K562 (cell line): ENCODE measurements around the gene PCDH9. TPM values are rescaled to one million over a fixed set of nuclear protein-coding genes. Genes with fewer than 3 reads are reported as not detected.
"Not testable (repeated sequence)": the region's sequence is repeated elsewhere in the genome, so short reads cannot be mapped to it uniquely, and the experiment has no call there.

Experiments
- ATAC-seq: fragments of 200-7000 bp; cut with Tn5 transposase; 3 replicates; pipeline ENCODE4 v1.9.1; 2020; ENCODE audit warnings: moderate library complexity
- BruUV-seq: library from RNA; stranded (reverse); fragments of 400-500 nt; replicated peaks from 2 replicates; lab custom pipeline; 2021; lab: Mats Ljungman, UMichigan
- CTCF ChIA-PET: fragments of 300-600 bp; formaldehyde crosslinking; extraction: SDS; loops from one replicate; lab custom pipeline; 2021; ENCODE audit warnings: low intra/inter-chr PET ratio; lab: Yijun Ruan, JAX
- POLR2A ChIA-PET: fragments of 300-600, 350-650 bp; sonication (Branson Sonifier 250); formaldehyde crosslinking; extraction: SDS; loops from one replicate; lab custom pipeline; 2021; ENCODE audit warnings: antibody characterized with exemption, inconsistent platforms; lab: Yijun Ruan, JAX
- DNase-seq, 4 experiments: peaks; one replicate each; pipeline versions ENCODE4 v3.0.0 to v3.0.0-alpha.2; 2011 to 2018; ENCODE audit warnings: low spot score in 3 of 4, mixed read lengths in 3 of 4; ENCODE audit errors: extremely low read depth in 1 of 4
- FAIRE-seq: peaks from 2 replicates; lab custom pipeline; 2011; peaks lifted over from hg19 to GRCh38; lab: Jason Lieb, UNC
- H2AFZ ChIP-seq: 2 replicates; pipeline ENCODE4 v1.6.0; 2011; ENCODE audit warnings: low read depth, low read length, control low read depth, inconsistent platforms
- H3K27ac ChIP-seq: fragments of 200-600 bp; 3 replicates; pipeline ENCODE4 v1.8.0; 2011; ENCODE audit warnings: low read depth, mild to moderate bottlenecking, control low read depth, inconsistent platforms, low read length, moderate library complexity, mixed read lengths; ENCODE audit errors: extremely low read depth
- H3K27me3 ChIP-seq, 2 experiments: fragments of 300-600 bp in 1 of 2; 2 replicates in 1 of 2; 3 replicates in 1 of 2; pipeline versions ENCODE4 v1.6.0 to v1.8.0; 2011; ENCODE audit warnings: inconsistent platforms in 2 of 2, low read length in 2 of 2, mild to moderate bottlenecking in 1 of 2, mixed read lengths in 1 of 2, moderate library complexity in 1 of 2; ENCODE audit not compliant: control insufficient read depth in 2 of 2, insufficient read depth in 2 of 2
- H3K36me3 ChIP-seq: fragments of 300-600 bp; 3 replicates; pipeline ENCODE4 v1.8.0; 2011; ENCODE audit warnings: mild to moderate bottlenecking, low read length, inconsistent platforms; ENCODE audit not compliant: control insufficient read depth, insufficient read depth
- H3K4me1 ChIP-seq, 2 experiments: fragments of 200-600 bp in 1 of 2; replicated peaks in 1 of 2; 2 replicates in 1 of 2; 3 replicates in 1 of 2; pipeline versions ENCODE4 v1.5.1 to v1.8.0; 2011; ENCODE audit warnings: inconsistent platforms in 2 of 2, low read length in 2 of 2, mild to moderate bottlenecking in 1 of 2, mixed read lengths in 1 of 2, moderate library complexity in 1 of 2; ENCODE audit not compliant: control insufficient read depth in 2 of 2, insufficient read depth in 2 of 2
- H3K4me2 ChIP-seq: 2 replicates; pipeline ENCODE4 v1.6.1; 2011; ENCODE audit warnings: low read length, control low read depth, inconsistent platforms, mixed read lengths; ENCODE audit not compliant: insufficient read depth
- H3K4me3 ChIP-seq: fragments of 200-600 bp; sonication (generic), shearing (Covaris generic); 2 replicates; pipeline ENCODE4 v1.5.1; 2016; ENCODE audit warnings: control low read depth, inconsistent platforms
- H3K79me2 ChIP-seq: fragments of 200-600 bp; 3 replicates; pipeline ENCODE4 v1.8.0; 2011; ENCODE audit warnings: low read length, inconsistent platforms; ENCODE audit not compliant: control insufficient read depth, insufficient read depth
- H3K9ac ChIP-seq, 2 experiments: 2 replicates each; pipeline versions ENCODE4 v1.6.0 to v1.6.1; 2011; ENCODE audit warnings: low read depth in 2 of 2, low read length in 2 of 2, control low read depth in 1 of 2, inconsistent platforms in 1 of 2, mild to moderate bottlenecking in 1 of 2, mixed read lengths in 1 of 2; ENCODE audit not compliant: insufficient read depth in 1 of 2
- H3K9me1 ChIP-seq: one replicate; pipeline ENCODE4 v1.6.0; 2011; ENCODE audit warnings: inconsistent platforms, mild to moderate bottlenecking, low read length, moderate library complexity; ENCODE audit not compliant: control insufficient read depth, insufficient read depth
- H3K9me3 ChIP-seq: replicated peaks from 2 replicates; pipeline ENCODE4 v1.5.1; 2011; ENCODE audit warnings: low read depth, low read length, inconsistent platforms; ENCODE audit not compliant: control insufficient read depth, insufficient read depth
- H4K20me1 ChIP-seq: replicated peaks from 2 replicates; pipeline ENCODE4 v1.6.1; 2011; ENCODE audit warnings: low read length, inconsistent platforms, mixed read lengths; ENCODE audit not compliant: control insufficient read depth, insufficient read depth
- CHD2 ChIP-seq: IDR thresholded peaks from 2 replicates; pipeline ENCODE4 v1.6.1; 2011; ENCODE audit warnings: low read depth, low read length
- GABPB1 ChIP-seq: sonication (generic); formaldehyde crosslinking; IDR thresholded peaks from 2 replicates; pipeline ENCODE4 v1.8.0; 2022; ENCODE audit warnings: mild to moderate bottlenecking, missing genetic modification reagents
- JUNB ChIP-seq: fragments of 450-650 bp; formaldehyde crosslinking; conservative IDR thresholded peaks from 2 replicates; pipeline ENCODE4 v1.4.0; 2020; ENCODE audit warnings: mild to moderate bottlenecking
- NONO ChIP-seq, 2 experiments: fragments of 200-400 bp in 1 of 2; fragments of 450-650 bp in 1 of 2; formaldehyde crosslinking in 1 of 2; IDR thresholded peaks; 2 replicates each; pipeline ENCODE4 v1.6.1; 2017; ENCODE audit warnings: low read depth in 2 of 2, mild to moderate bottlenecking in 2 of 2, moderate library complexity in 2 of 2, low read length in 1 of 2
- PTRF ChIP-seq: fragments of 450-650 bp; IDR thresholded peaks from 2 replicates; pipeline ENCODE4 v1.6.1; 2016; ENCODE audit warnings: mild to moderate bottlenecking, missing genetic modification characterization, missing compliant biosample characterization
- RBM22 ChIP-seq: fragments of 200-400 bp; formaldehyde crosslinking; IDR thresholded peaks from 2 replicates; pipeline ENCODE4 v1.6.1; 2018; ENCODE audit warnings: low read length, low read depth; ENCODE audit not compliant: poor library complexity, severe bottlenecking
- ZNF23 ChIP-seq: fragments of 250-450 bp; sonication (Bioruptor Pico); IDR thresholded peaks from 2 replicates; pipeline ENCODE4 v1.4.0; 2020; ENCODE audit warnings: mild to moderate bottlenecking
- ZNF592 ChIP-seq: fragments of 450-650 bp; IDR thresholded peaks from 2 replicates; pipeline ENCODE4 v1.6.1; 2017; ENCODE audit warnings: antibody characterized with exemption, mild to moderate bottlenecking
- ZNF695 ChIP-seq: fragments of 450-650 bp; formaldehyde crosslinking; IDR thresholded peaks from 2 replicates; pipeline ENCODE4 v1.4.0; 2020; ENCODE audit warnings: mild to moderate bottlenecking, moderate library complexity
- WGBS: fragments of 100-300 bp; shearing (Covaris generic); methylation state at CpG from one replicate; pipeline ENCODE4 v1.1.6; 2016; ENCODE audit warnings: low coverage, mixed read lengths; ENCODE audit not compliant: insufficient coverage; ENCODE audit errors: missing lambda C conversion rate; 5-methylcytosine and 5-hydroxymethylcytosine counted together
- in situ Hi-C: fragments of 300-500 bp; cut with MboI; formaldehyde crosslinking; loops from 4 replicates; pipeline ENCODE4 v1.15.0; 2018; ENCODE audit warnings: inconsistent platforms, mixed read lengths
- intact Hi-C: fragments of 100-400 bp; cut with micrococcal nuclease; formaldehyde crosslinking; loops from 2 replicates; pipeline ENCODE4 v1.14.2; 2022
- polyA plus RNA-seq, 8 experiments: library from polyadenylated mRNA; depleted of rRNA in 4 of 8; stranded (reverse) in 5 of 8; unstranded in 3 of 8; fragments of >200 nt; fragmentation: Nextera tagmentation in 2 of 8; fragmentation: Illumina TruSeq in 1 of 8; extraction: Ambion mirVana in 2 of 8; extraction: Trizol in 1 of 8; gene quantifications; 2 replicates each; pipeline versions ENCODE4 v1.2.1 to v1.2.3, GENCODE V29; 2011 to 2014; ENCODE audit warnings: inconsistent platforms in 1 of 8, missing spikeins in 1 of 8
- total RNA-seq, 7 experiments: library from RNA; depleted of rRNA in 6 of 7; stranded (reverse); fragments of >200 nt in 6 of 7; fragmentation: Illumina TruSeq in 2 of 7; extraction: Trizol in 2 of 7; gene quantifications; 2 replicates each; pipeline versions ENCODE4 v1.2.1 to v1.2.3, GENCODE V29; 2011 to 2021; ENCODE audit warnings: low replicate concordance in 1 of 7

PCDH9 gene
- total and polyA plus RNA-seq, 9 of the 15 experiments (the other 6 are each of a cell fraction or from before 2014, with no cell fraction given), result 1.1 to 6.7 (median 4.9) TPM

- no peak for TF ChIP-seq RBM22
- TF ChIP-seq, all 486 proteins: peak for 2
Observed at GRCh38 chr13:66296328-66296727, 933.8 kb downstream of the PCDH9 start (continued).

GRCh38 chr13:66286806-66287205 lies 943.3 kb downstream of the PCDH9 start:
- in situ Hi-C loops, H3K79me2 ChIP-seq, POLR2A ChIA-PET, BruUV-seq, H3K9ac ChIP-seq, H3K27ac ChIP-seq, DNase-seq, H3K4me1 ChIP-seq, H3K4me2 ChIP-seq, H3K9me1 ChIP-seq, H3K27me3 ChIP-seq, H3K9me3 ChIP-seq, FAIRE-seq, ATAC-seq, CTCF ChIA-PET, intact Hi-C loops, H4K20me1 ChIP-seq, H3K36me3 ChIP-seq, H2AFZ ChIP-seq, H3K4me3 ChIP-seq: not testable (repeated sequence)
- 0% methylated on average over 2 of the region's 5 CpGs for WGBS

GRCh38 chr13:66275416-66275815 lies 954.7 kb downstream of the PCDH9 start:
- ATAC-seq (no peak), DNase-seq (no peak), FAIRE-seq (no peak)
- Histone ChIP-seq H3K4me1 (no peaks in the 10 kb centered on the region), H3K4me3 (no peak overlapping the region), H4K20me1 (no peaks in the 10 kb centered on the region), H3K36me3 (no peaks in the 10 kb centered on the region), H3K27me3 (no peaks in the 10 kb centered on the region), H3K9ac (no peak overlapping the region), H3K9me1 (no peaks in the 10 kb centered on the region), H2AFZ (no peak overlapping the region), H3K4me2 (no peak overlapping the region), H3K27ac (no peak overlapping the region), H3K79me2 (no peaks in the 10 kb centered on the region), H3K9me3 (no peaks in the 10 kb centered on the region)
- intact Hi-C loops, result no loop called here
- BruUV-seq, result no TSS peak
- in situ Hi-C loops, result no loop called here
- 0% methylated on average over 1 of the region's 1 CpG for WGBS
- ChIA-PET CTCF (no interaction called here), POLR2A (no interaction called here)
- TF ChIP-seq PTRF (no peak), ZNF23 (CRISPR knock-in tag) (no peak), ZNF695 (no peak), CHD2 (no peak), ZNF592 (no peak), NONO (IDR thresholded peaks at IDR 0.05; ENCODE audit: low read depth in 2 of 2, low read length in 1 of 2) (no peak), JUNB (CRISPR knock-in tag) (no peak), GABPB1 (CRISPR knock-in tag) (no peak)
